ENCODE results near the gene RAP1GAP2.

Gene RAP1GAP2

DNA sequence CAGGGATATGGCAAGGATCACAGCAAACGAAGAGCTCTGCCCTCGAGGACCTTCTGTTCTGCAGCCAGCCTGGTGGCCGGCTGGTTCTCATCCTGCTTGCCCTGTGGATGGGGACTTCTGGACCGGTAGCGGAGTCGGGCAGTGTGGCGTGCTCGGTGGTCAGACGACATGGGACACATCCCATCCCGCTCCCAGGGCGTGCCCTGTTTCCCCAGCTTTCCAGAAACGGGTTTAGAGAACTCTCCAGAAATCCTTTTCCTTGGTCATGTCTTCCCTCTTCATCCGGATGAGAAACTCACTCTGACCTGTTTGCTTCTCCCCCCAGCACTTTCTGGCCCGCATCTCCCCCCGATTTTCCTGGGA, 151.3 kb downstream of the RAP1GAP2 start:
- H3K4me2 ChIP-seq (ENCODE audit: insufficient read depth, low read length): no peak overlapping the region
- TF ChIP-seq CTCF (IDR thresholded peaks at IDR 0.05; ENCODE audit: borderline replicate concordance, extremely low read depth, low read length, poor library complexity, severe bottlenecking): no peak
- TF ChIP-seq EZH2 (IDR thresholded peaks at IDR 0.05; ENCODE audit: borderline replicate concordance, low read depth, low read length, severe bottlenecking): no peak
- H2AFZ ChIP-seq (ENCODE audit: low read depth, low read length): no peak overlapping the region
- peaks cover 4% of the 10 kb centered on the region for H3K27me3 ChIP-seq (ENCODE audit: insufficient read depth, low read length, poor library complexity)
- no peaks in the 10 kb centered on the region for H3K9me3 ChIP-seq (ENCODE audit: insufficient read depth, low read length, severe bottlenecking)
- H3K9ac ChIP-seq (ENCODE audit: low read depth, low read length): no peak overlapping the region
- H3K36me3 ChIP-seq (ENCODE audit: insufficient read depth, low read length): no peaks in the 10 kb centered on the region
- H3K27ac ChIP-seq (ENCODE audit: low read length): no peak overlapping the region
- no peaks in the 10 kb centered on the region for H4K20me1 ChIP-seq (ENCODE audit: insufficient read depth, low read length)
- H3K4me3 ChIP-seq (ENCODE audit: low read depth in 1 of 2, low read length in 2 of 2): no peak overlapping the region
- H3K79me2 ChIP-seq (ENCODE audit: insufficient read depth, low read length): no peaks in the 10 kb centered on the region
- ATAC-seq (ENCODE audit: insufficient read depth, low read depth) (no peak), DNase-seq (no peak)
- no peaks in the 10 kb centered on the region for H3K4me1 ChIP-seq (ENCODE audit: insufficient read depth, low read length)

DNA sequence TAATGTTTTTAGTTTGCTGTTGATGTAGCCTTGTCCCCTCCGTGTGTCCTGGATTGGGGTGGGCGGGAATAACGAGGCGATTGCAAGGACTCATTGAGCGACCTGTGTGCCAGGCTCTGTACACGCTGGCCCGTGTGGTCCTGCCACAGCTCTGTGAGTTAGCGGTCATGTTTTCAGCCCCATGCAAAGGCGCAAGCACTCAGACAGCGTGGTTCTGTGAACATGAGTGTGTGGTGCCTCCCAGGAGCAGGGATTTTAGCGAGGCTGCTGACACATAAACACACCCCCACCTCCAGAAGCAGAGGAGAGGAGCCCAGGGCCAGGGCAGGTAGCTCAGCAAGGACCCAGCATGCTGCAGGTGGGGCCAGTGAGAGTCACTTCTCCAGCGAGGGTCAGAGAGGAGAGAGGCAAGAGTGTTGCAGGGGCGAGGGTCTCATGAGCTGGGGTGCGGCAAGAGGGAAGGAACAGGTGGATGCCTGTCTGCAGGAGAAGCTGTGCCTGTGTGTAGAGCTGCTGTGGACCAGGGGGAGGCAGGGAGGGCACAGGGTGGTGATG, 151.8 kb downstream of the RAP1GAP2 start:
- Histone ChIP-seq H3K4me3 (ENCODE audit: low read depth in 1 of 2, low read length in 2 of 2) (no peak overlapping the region), H4K20me1 (ENCODE audit: insufficient read depth, low read length) (no peaks in the 10 kb centered on the region), H3K4me1 (ENCODE audit: insufficient read depth, low read length) (no peaks in the 10 kb centered on the region), H3K27me3 (ENCODE audit: insufficient read depth, low read length, poor library complexity) (peaks cover 4% of the 10 kb centered on the region), H2AFZ (ENCODE audit: low read depth, low read length) (no peak overlapping the region), H3K27ac (ENCODE audit: low read length) (no peak overlapping the region), H3K9ac (ENCODE audit: low read depth, low read length) (no peak overlapping the region), H3K79me2 (ENCODE audit: insufficient read depth, low read length) (no peaks in the 10 kb centered on the region), H3K36me3 (ENCODE audit: insufficient read depth, low read length) (no peaks in the 10 kb centered on the region), H3K9me3 (ENCODE audit: insufficient read depth, low read length, severe bottlenecking) (no peaks in the 10 kb centered on the region), H3K4me2 (ENCODE audit: insufficient read depth, low read length) (no peak overlapping the region)
- ATAC-seq (ENCODE audit: insufficient read depth, low read depth): no peak
- DNase-seq: no peak
- no peak for TF ChIP-seq CTCF (IDR thresholded peaks at IDR 0.05; ENCODE audit: borderline replicate concordance, extremely low read depth, low read length, poor library complexity, severe bottlenecking)
- TF ChIP-seq EZH2 (IDR thresholded peaks at IDR 0.05; ENCODE audit: borderline replicate concordance, low read depth, low read length, severe bottlenecking): no peak

DNA sequence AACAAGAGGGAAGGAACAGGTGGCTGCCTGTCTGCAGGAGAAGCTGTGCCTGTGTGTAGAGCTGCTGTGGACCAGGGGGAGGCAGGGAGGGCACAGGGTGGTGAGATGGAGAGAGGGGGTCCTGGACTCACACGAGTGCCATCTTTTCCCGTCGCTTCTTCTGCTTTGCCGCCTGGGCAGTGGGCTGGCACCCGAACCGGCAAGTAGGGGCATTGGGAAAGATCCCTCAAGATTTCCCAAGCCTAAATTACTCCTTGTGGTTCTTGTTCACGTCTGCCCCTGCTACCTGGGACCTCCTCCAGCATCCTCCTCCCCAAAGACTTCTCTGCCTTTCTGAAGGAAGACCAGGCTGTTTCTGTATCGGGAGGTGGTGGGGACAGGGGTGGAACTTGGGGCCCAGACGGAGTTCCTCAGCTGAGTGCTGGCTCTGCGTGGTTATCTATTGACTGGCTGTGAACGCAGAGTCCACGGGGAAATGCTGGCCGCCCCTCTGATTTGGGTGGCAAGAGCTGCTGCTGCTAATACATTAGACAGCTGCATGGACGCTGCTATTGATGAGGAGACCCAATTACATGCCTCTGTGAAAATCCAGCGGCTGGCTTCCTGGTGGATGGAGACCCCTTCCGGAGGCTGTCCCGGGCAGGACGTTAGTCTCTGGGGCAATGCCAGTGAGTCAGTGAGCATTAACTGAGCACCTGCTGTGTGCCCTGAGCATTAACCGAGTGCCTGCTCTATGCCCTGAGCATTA, 152.7 kb downstream of the RAP1GAP2 start:
- Histone ChIP-seq H3K9ac (ENCODE audit: low read depth, low read length) (no peak overlapping the region), H3K79me2 (ENCODE audit: insufficient read depth, low read length) (no peaks in the 10 kb centered on the region), H2AFZ (ENCODE audit: low read depth, low read length) (no peak overlapping the region), H3K36me3 (ENCODE audit: insufficient read depth, low read length) (no peaks in the 10 kb centered on the region), H3K4me1 (ENCODE audit: insufficient read depth, low read length) (no peaks in the 10 kb centered on the region), H3K4me2 (ENCODE audit: insufficient read depth, low read length) (no peak overlapping the region), H4K20me1 (ENCODE audit: insufficient read depth, low read length) (no peaks in the 10 kb centered on the region), H3K27ac (ENCODE audit: low read length) (no peak overlapping the region), H3K9me3 (ENCODE audit: insufficient read depth, low read length, severe bottlenecking) (no peaks in the 10 kb centered on the region), H3K4me3 (ENCODE audit: low read depth in 1 of 2, low read length in 2 of 2) (no peak overlapping the region), H3K27me3 (ENCODE audit: insufficient read depth, low read length, poor library complexity) (peaks cover 4% of the 10 kb centered on the region)
- ATAC-seq (ENCODE audit: insufficient read depth, low read depth) (no peak), DNase-seq (no peak)
- TF ChIP-seq EZH2 (IDR thresholded peaks at IDR 0.05; ENCODE audit: borderline replicate concordance, low read depth, low read length, severe bottlenecking) (no peak), CTCF (IDR thresholded peaks at IDR 0.05; ENCODE audit: borderline replicate concordance, extremely low read depth, low read length, poor library complexity, severe bottlenecking) (no peak)

Measured in DND-41 (cell line).